OCI-LY7 (cell line): Measurements from ENCODE around the gene KRT86. TPM values are rescaled to one million over a fixed set of nuclear protein-coding genes. Genes with fewer than 3 reads are reported as not detected.

Source experiments
- BruUV-seq: library from RNA; stranded (reverse); fragments of 400-500 nt; replicated peaks from 2 replicates; lab custom pipeline; 2021; lab: Mats Ljungman, UMichigan
- CTCF ChIA-PET: fragments of 300-600 bp; sonication (Branson Sonifier 250); formaldehyde crosslinking; loops from one replicate; lab custom pipeline; 2022; ENCODE audit warnings: antibody characterized with exemption; ENCODE audit not compliant: unreplicated experiment; lab: Charles Lee
- POLR2A ChIA-PET: fragments of 300-600 bp; sonication (Branson Sonifier 250); formaldehyde crosslinking; loops from one replicate; lab custom pipeline; 2022; ENCODE audit warnings: antibody characterized with exemption; lab: Charles Lee
- DNase-seq: peaks from one replicate; pipeline ENCODE4 v3.0.0-alpha.2; 2015; ENCODE audit warnings: low spot score
- H2AFZ ChIP-seq: fragments of 200-600 bp; sonication (generic), shearing (Covaris generic); 2 replicates; pipeline ENCODE4 v1.6.1; 2014; ENCODE audit warnings: mild to moderate bottlenecking, antibody characterized with exemption, low read length, moderate library complexity
- H3K27ac ChIP-seq: fragments of 200-600 bp; sonication (generic); 2 replicates; pipeline ENCODE4 v1.5.1; 2014; ENCODE audit warnings: mixed run types, low read depth, mild to moderate bottlenecking, moderate library complexity, low read length, inconsistent platforms; ENCODE audit not compliant: poor library complexity, severe bottlenecking
- H3K36me3 ChIP-seq: fragments of 200-600 bp; sonication (generic); 2 replicates; pipeline ENCODE4 v1.6.1; 2014; ENCODE audit warnings: mild to moderate bottlenecking, antibody characterized with exemption, low read length, moderate library complexity, mixed read lengths; ENCODE audit not compliant: insufficient read depth
- H3K4me1 ChIP-seq: fragments of 200-600 bp; sonication (generic); 2 replicates; pipeline ENCODE4 v1.5.1; 2014; ENCODE audit warnings: mild to moderate bottlenecking, low read length; ENCODE audit not compliant: insufficient read depth, poor library complexity, severe bottlenecking
- H3K4me2 ChIP-seq: fragments of 200-600 bp; sonication (generic); 2 replicates; pipeline ENCODE4 v1.6.1; 2014; ENCODE audit warnings: mild to moderate bottlenecking, low read length
- H3K4me3 ChIP-seq: fragments of 200-600 bp; sonication (generic); 2 replicates; pipeline ENCODE4 v1.5.1; 2014; ENCODE audit warnings: mild to moderate bottlenecking, low read depth, low read length; ENCODE audit not compliant: poor library complexity, severe bottlenecking
- H3K79me2 ChIP-seq: fragments of 200-600 bp; sonication (generic); 2 replicates; pipeline ENCODE4 v1.6.1; 2016; ENCODE audit warnings: low read depth, mild to moderate bottlenecking, low read length, moderate library complexity, mixed read lengths; ENCODE audit not compliant: insufficient read depth
- H3K9me2 ChIP-seq: fragments of 200-600 bp; sonication (generic); 2 replicates; pipeline ENCODE4 v1.6.1; 2016; ENCODE audit warnings: mild to moderate bottlenecking, low read length, mixed read lengths; ENCODE audit not compliant: insufficient read depth
- H3K9me3 ChIP-seq: fragments of 200-600 bp; sonication (generic); 2 replicates; pipeline ENCODE4 v1.6.1; 2014; ENCODE audit warnings: mild to moderate bottlenecking, mixed run types, low read length, mixed read lengths
- H4K20me1 ChIP-seq: fragments of 200-600 bp; sonication (generic); 2 replicates; pipeline ENCODE4 v1.6.1; 2014; ENCODE audit warnings: mild to moderate bottlenecking, antibody characterized with exemption, low read length, moderate library complexity, mixed read lengths; ENCODE audit not compliant: insufficient read depth
- CTCF ChIP-seq: fragments of 200-600 bp; sonication (generic); conservative IDR thresholded peaks from 2 replicates; pipeline ENCODE4 v1.5.1; 2014; ENCODE audit warnings: mild to moderate bottlenecking, antibody characterized with exemption, low read length, moderate library complexity, mixed read lengths
- EZH2phosphoT487 ChIP-seq: fragments of 200-600 bp; sonication (generic); IDR thresholded peaks from 2 replicates; pipeline ENCODE4 v1.6.1; 2018; ENCODE audit warnings: low read depth, borderline replicate concordance, mild to moderate bottlenecking, mixed run types, antibody characterized with exemption, low read length, moderate library complexity, mixed read lengths
- intact Hi-C: fragments of 100-400 bp; cut with micrococcal nuclease; formaldehyde crosslinking; loops from one replicate; pipeline ENCODE4 v1.10.0; 2022; ENCODE audit not compliant: unreplicated experiment
- total RNA-seq, 2 experiments: library from RNA; depleted of rRNA in 1 of 2; stranded (reverse); fragments of >200 nt in 1 of 2; shearing (Covaris generic) in 1 of 2; gene quantifications; 2 replicates each; pipeline ENCODE4 v1.2.3, GENCODE V29; 2014 to 2022

The KRT86 gene
- total RNA-seq, 2 experiments from 2014 or later = not detected

- ChIA-PET CTCF (no interaction called here), POLR2A (interaction anchor here (0.6 kb wide), 1 partner anchor 586 kb away, joined by 3 read pairs; no protein-coding TSS in a partner anchor)
- Histone ChIP-seq H3K36me3 (no peaks in the 10 kb centered on the region), H3K4me3 (no peak overlapping the region), H3K9me3 (no peaks in the 10 kb centered on the region), H3K9me2 (no peaks in the 10 kb centered on the region), H3K27ac (no peak overlapping the region), H4K20me1 (no peaks in the 10 kb centered on the region; the same call in 1 of the 2 replicates), H3K79me2 (no peaks in the 10 kb centered on the region), H3K4me2 (no peak overlapping the region), H2AFZ (no peak overlapping the region), H3K4me1 (peaks cover 7% of the 10 kb centered on the region)
- intact Hi-C loops = no loop called here
- BruUV-seq = no TSS peak
- DNase-seq = no peak
- TF ChIP-seq CTCF = no peak
- no peak for TF ChIP-seq EZH2phosphoT487
Measured at GRCh38 chr12:52307836-52308805, 33.7 kb downstream of the KRT86 start.

GRCh38 chr12:52308806-52309425 is 34.5 kb downstream of the KRT86 start:
- Histone ChIP-seq H3K27ac (no peak overlapping the region), H3K4me3 (no peak overlapping the region), H2AFZ (no peak overlapping the region), H4K20me1 (no peaks in the 10 kb centered on the region; the same call in 1 of the 2 replicates), H3K9me2 (no peaks in the 10 kb centered on the region), H3K79me2 (no peaks in the 10 kb centered on the region), H3K36me3 (no peaks in the 10 kb centered on the region), H3K4me1 (peaks cover 7% of the 10 kb centered on the region), H3K4me2 (no peak overlapping the region), H3K9me3 (no peaks in the 10 kb centered on the region)
- ChIA-PET CTCF (no interaction called here), POLR2A (interaction anchor here (0.6 kb wide), 1 partner anchor 585 kb away, joined by 3 read pairs; no protein-coding TSS in a partner anchor)
- no peak for TF ChIP-seq EZH2phosphoT487
- no peak for TF ChIP-seq CTCF
- intact Hi-C loops = no loop called here
- DNase-seq = no peak
- no TSS peak for BruUV-seq
